ENCODE data around the gene ENKD1. TPM values are rescaled to one million over a fixed set of nuclear protein-coding genes. Genes with fewer than 3 reads are reported as not detected.

ENKD1 gene
- total and polyA plus RNA-seq, 2 experiments from 2014 or later, result 10.2 to 16.0 TPM

- Histone ChIP-seq H4K20me1 (ENCODE audit: insufficient read depth, poor library complexity, severe bottlenecking) (no peaks in the 10 kb centered on the region), H2AFZ (no peak overlapping the region), H3K9me2 (replicated peaks; ENCODE audit: insufficient read depth) (no peaks in the 10 kb centered on the region), H3K4me2 (no peak overlapping the region), H3K27ac (no peak overlapping the region), H3K36me3 (replicated peaks; ENCODE audit: insufficient read depth, low read depth) (no peaks in the 10 kb centered on the region), H3K4me1 (ENCODE audit: insufficient read depth) (peaks cover 7% of the 10 kb centered on the region), H3K27me3 (peaks cover 47% of the 10 kb centered on the region), H3K4me3 (no peak overlapping the region), H3K9me3 (ENCODE audit: low read depth) (no peaks in the 10 kb centered on the region), H3K79me2 (no peaks in the 10 kb centered on the region)
- WGBS (ENCODE audit: low lambda C conversion rate, missing lambda C conversion rate), result 90% methylated on average over 7 of the region's 7 CpGs
- DNase-seq (ENCODE audit: low spot score), result no peak
- no peak for TF ChIP-seq EZH2phosphoT487 (IDR thresholded peaks at IDR 0.05; ENCODE audit: low read depth, severe bottlenecking, unreplicated experiment)
- no peak for TF ChIP-seq EZH2 (IDR thresholded peaks at IDR 0.05; ENCODE audit: borderline replicate concordance)
- no peak for TF ChIP-seq CTCF (IDR thresholded peaks at IDR 0.05; ENCODE audit: poor library complexity)
Observed at GRCh38 chr16:67651039-67651438, 15.5 kb downstream of the ENKD1 start.

GRCh38 chr16:67650023-67650422 is 16.5 kb downstream of the ENKD1 start:
- Histone ChIP-seq H3K4me3 (no peak overlapping the region), H3K27me3 (peaks cover 53% of the 10 kb centered on the region), H3K79me2 (no peaks in the 10 kb centered on the region), H3K4me1 (ENCODE audit: insufficient read depth) (peaks cover 7% of the 10 kb centered on the region), H3K27ac (no peak overlapping the region), H3K9me2 (replicated peaks; ENCODE audit: insufficient read depth) (no peaks in the 10 kb centered on the region), H3K9me3 (ENCODE audit: low read depth) (no peaks in the 10 kb centered on the region), H3K4me2 (no peak overlapping the region), H2AFZ (no peak overlapping the region), H4K20me1 (ENCODE audit: insufficient read depth, poor library complexity, severe bottlenecking) (no peaks in the 10 kb centered on the region), H3K36me3 (replicated peaks; ENCODE audit: insufficient read depth, low read depth) (no peaks in the 10 kb centered on the region)
- no peak for DNase-seq (ENCODE audit: low spot score)
- WGBS (ENCODE audit: low lambda C conversion rate, missing lambda C conversion rate), result 87% methylated on average over 8 of the region's 8 CpGs
- TF ChIP-seq EZH2 (IDR thresholded peaks at IDR 0.05; ENCODE audit: borderline replicate concordance) (no peak), CTCF (IDR thresholded peaks at IDR 0.05; ENCODE audit: poor library complexity) (no peak), EZH2phosphoT487 (IDR thresholded peaks at IDR 0.05; ENCODE audit: low read depth, severe bottlenecking, unreplicated experiment) (no peak)

GRCh38 chr16:67649494-67649931 is 17.0 kb downstream of the ENKD1 start:
- Histone ChIP-seq H3K27ac (no peak overlapping the region), H4K20me1 (ENCODE audit: insufficient read depth, poor library complexity, severe bottlenecking) (no peaks in the 10 kb centered on the region), H3K27me3 (peaks cover 50% of the 10 kb centered on the region), H3K4me1 (ENCODE audit: insufficient read depth) (peaks cover 7% of the 10 kb centered on the region), H3K4me2 (no peak overlapping the region), H3K9me2 (replicated peaks; ENCODE audit: insufficient read depth) (no peaks in the 10 kb centered on the region), H3K36me3 (replicated peaks; ENCODE audit: insufficient read depth, low read depth) (no peaks in the 10 kb centered on the region), H3K79me2 (no peaks in the 10 kb centered on the region), H3K9me3 (ENCODE audit: low read depth) (no peaks in the 10 kb centered on the region), H2AFZ (no peak overlapping the region), H3K4me3 (no peak overlapping the region)
- WGBS (ENCODE audit: low lambda C conversion rate, missing lambda C conversion rate), result 60% methylated on average over 17 of the region's 34 CpGs
- no peak for DNase-seq (ENCODE audit: low spot score)
- TF ChIP-seq EZH2phosphoT487 (IDR thresholded peaks at IDR 0.05; ENCODE audit: low read depth, severe bottlenecking, unreplicated experiment), result no peak
- TF ChIP-seq EZH2 (IDR thresholded peaks at IDR 0.05; ENCODE audit: borderline replicate concordance), result no peak
- no peak for TF ChIP-seq CTCF (IDR thresholded peaks at IDR 0.05; ENCODE audit: poor library complexity)
